ENCODE results near the gene CAMK4.

The CAMK4 gene

GRCh38 chr5:111308951-111309350, 84.8 kb downstream of the CAMK4 start:
- Histone ChIP-seq H3K4me1 (ENCODE audit: insufficient read depth, low read length, poor library complexity, severe bottlenecking) (no peaks in the 10 kb centered on the region), H3K27me3 (ENCODE audit: insufficient read depth, low read length, poor library complexity, severe bottlenecking) (no peaks in the 10 kb centered on the region), H4K20me1 (ENCODE audit: insufficient read depth, low read length, poor library complexity, severe bottlenecking) (no peaks in the 10 kb centered on the region), H3K4me2 (ENCODE audit: low read depth, low read length, poor library complexity, severe bottlenecking) (no peak overlapping the region), H2AFZ (ENCODE audit: low read length) (no peak overlapping the region), H3K79me2 (ENCODE audit: insufficient read depth, low read length) (0 out of 2 replicates have a peak, but pooled peaks cover 4% of the 10 kb centered on the region), H3K9ac (ENCODE audit: low read depth, low read length, poor library complexity, severe bottlenecking) (no peak overlapping the region), H3K9me3 (ENCODE audit: insufficient read depth, low read depth, low read length) (no peaks in the 10 kb centered on the region), H3K4me3 (ENCODE audit: low read length, poor library complexity, severe bottlenecking) (no peak overlapping the region), H3F3A (ENCODE audit: low read depth) (no peaks in the 10 kb centered on the region), H3K9me2 (replicated peaks; ENCODE audit: low read depth, low read length) (no peaks in the 10 kb centered on the region), H3K36me3 (ENCODE audit: insufficient read depth, low read length) (no peaks in the 10 kb centered on the region)
- TF ChIP-seq CTCF (conservative IDR thresholded peaks at IDR 0.05; ENCODE audit: low read length): no peak
- no peak for TF ChIP-seq EZH2phosphoT487 (IDR thresholded peaks at IDR 0.05; ENCODE audit: borderline replicate concordance)

GRCh38 chr5:111309384-111309783, 85.2 kb downstream of the CAMK4 start:
- no peak overlapping the region for H3K9ac ChIP-seq (ENCODE audit: low read depth, low read length, poor library complexity, severe bottlenecking)
- H4K20me1 ChIP-seq (ENCODE audit: insufficient read depth, low read length, poor library complexity, severe bottlenecking): no peaks in the 10 kb centered on the region
- H3F3A ChIP-seq (ENCODE audit: low read depth): no peaks in the 10 kb centered on the region
- H3K4me1 ChIP-seq (ENCODE audit: insufficient read depth, low read length, poor library complexity, severe bottlenecking): no peaks in the 10 kb centered on the region
- 0 out of 2 replicates have a peak, but pooled peaks cover 4% of the 10 kb centered on the region for H3K79me2 ChIP-seq (ENCODE audit: insufficient read depth, low read length)
- no peak overlapping the region for H3K4me2 ChIP-seq (ENCODE audit: low read depth, low read length, poor library complexity, severe bottlenecking)
- no peak overlapping the region for H3K4me3 ChIP-seq (ENCODE audit: low read length, poor library complexity, severe bottlenecking)
- H2AFZ ChIP-seq (ENCODE audit: low read length): no peak overlapping the region
- TF ChIP-seq EZH2phosphoT487 (IDR thresholded peaks at IDR 0.05; ENCODE audit: borderline replicate concordance) (no peak), CTCF (conservative IDR thresholded peaks at IDR 0.05; ENCODE audit: low read length) (no peak)
- H3K9me2 ChIP-seq (replicated peaks; ENCODE audit: low read depth, low read length): no peaks in the 10 kb centered on the region
- H3K27me3 ChIP-seq (ENCODE audit: insufficient read depth, low read length, poor library complexity, severe bottlenecking): no peaks in the 10 kb centered on the region
- no peaks in the 10 kb centered on the region for H3K9me3 ChIP-seq (ENCODE audit: insufficient read depth, low read depth, low read length)
- H3K36me3 ChIP-seq (ENCODE audit: insufficient read depth, low read length): no peaks in the 10 kb centered on the region

GRCh38 chr5:111310711-111311620, 86.8 kb downstream of the CAMK4 start:
- Histone ChIP-seq H2AFZ (ENCODE audit: low read length) (no peak overlapping the region), H3K27me3 (ENCODE audit: insufficient read depth, low read length, poor library complexity, severe bottlenecking) (no peaks in the 10 kb centered on the region), H3K9ac (ENCODE audit: low read depth, low read length, poor library complexity, severe bottlenecking) (no peak overlapping the region), H4K20me1 (ENCODE audit: insufficient read depth, low read length, poor library complexity, severe bottlenecking) (no peaks in the 10 kb centered on the region), H3K9me3 (ENCODE audit: insufficient read depth, low read depth, low read length) (no peaks in the 10 kb centered on the region), H3K79me2 (ENCODE audit: insufficient read depth, low read length) (0 out of 2 replicates have a peak, but pooled peaks cover 4% of the 10 kb centered on the region), H3K4me1 (ENCODE audit: insufficient read depth, low read length, poor library complexity, severe bottlenecking) (no peaks in the 10 kb centered on the region), H3K4me3 (ENCODE audit: low read length, poor library complexity, severe bottlenecking) (no peak overlapping the region), H3F3A (ENCODE audit: low read depth) (no peaks in the 10 kb centered on the region), H3K4me2 (ENCODE audit: low read depth, low read length, poor library complexity, severe bottlenecking) (no peak overlapping the region), H3K9me2 (replicated peaks; ENCODE audit: low read depth, low read length) (no peaks in the 10 kb centered on the region), H3K36me3 (ENCODE audit: insufficient read depth, low read length) (no peaks in the 10 kb centered on the region)
- TF ChIP-seq EZH2phosphoT487 (IDR thresholded peaks at IDR 0.05; ENCODE audit: borderline replicate concordance): no peak
